GM12875 (cell line): ENCODE measurements around the gene RASGRF1.

ENCODE experiments used
- H3K4me3 ChIP-seq: one replicate; pipeline ENCODE4 v1.5.1; 2011; ENCODE audit warnings: low read depth, low read length, control low read depth
- CTCF ChIP-seq: IDR thresholded peaks from 2 replicates; pipeline ENCODE4 v1.5.1; 2011; ENCODE audit warnings: low read depth, mild to moderate bottlenecking, control low read depth, inconsistent platforms, low read length, moderate library complexity, borderline replicate concordance; ENCODE audit not compliant: insufficient read depth

The RASGRF1 gene

GRCh38 chr15:78927077-78927790, 163.3 kb downstream of the RASGRF1 start:
- H3K4me3 ChIP-seq, result no peak overlapping the region
- no peak for TF ChIP-seq CTCF

- no peak for TF ChIP-seq CTCF
- H3K4me3 ChIP-seq, result no peak overlapping the region
Measured at GRCh38 chr15:78925956-78926743, 164.4 kb downstream of the RASGRF1 start.

- no peak overlapping the region for H3K4me3 ChIP-seq
- TF ChIP-seq CTCF, result no peak
Measured at GRCh38 chr15:78925076-78925624, 165.4 kb downstream of the RASGRF1 start.

- TF ChIP-seq CTCF, result no peak
- H3K4me3 ChIP-seq, result no peak overlapping the region
Measured at GRCh38 chr15:78923480-78924360, 166.9 kb downstream of the RASGRF1 start.

- no peak overlapping the region for H3K4me3 ChIP-seq
- no peak for TF ChIP-seq CTCF
Measured at GRCh38 chr15:78923015-78923414, 167.6 kb downstream of the RASGRF1 start.

GRCh38 chr15:78922527-78922926, 168.1 kb downstream of the RASGRF1 start:
- TF ChIP-seq CTCF, result no peak

More at GRCh38 chr15:78922527-78922926, 168.1 kb downstream of the RASGRF1 start:
- no peak overlapping the region for H3K4me3 ChIP-seq
